ENCODE data around the gene ZNF550. TPM values are rescaled to one million over a fixed set of nuclear protein-coding genes. Genes with fewer than 3 reads are reported as not detected.
"Not testable (repeated sequence)": the region's sequence is repeated elsewhere in the genome, so short reads cannot be mapped to it uniquely, and the experiment has no call there.

Gene ZNF550
- total RNA-seq, 1 experiment from 2014 or later, result 3.1 TPM

DNA sequence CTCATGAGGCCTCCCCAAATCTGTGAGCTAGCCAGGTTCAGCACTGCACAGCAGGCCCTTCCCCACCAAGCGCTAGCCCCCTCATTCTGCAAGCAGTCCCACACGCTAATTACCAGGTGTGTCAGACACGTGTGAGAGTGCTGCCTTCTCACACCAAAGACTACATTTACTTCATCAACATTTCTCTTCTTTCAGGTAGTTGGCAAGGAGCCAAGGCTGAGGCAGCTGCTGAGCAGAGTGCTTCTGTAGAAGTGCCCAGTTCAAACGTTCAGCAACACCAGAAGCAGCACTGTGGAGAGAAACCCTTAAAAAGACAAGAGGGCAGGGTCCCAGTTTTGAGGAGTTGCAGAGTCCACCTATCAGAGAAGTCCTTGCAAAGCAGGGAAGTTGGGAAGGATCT is 53.5 kb downstream of the ZNF550 start:
- Histone ChIP-seq H3K27me3 (ENCODE audit: insufficient read depth, low read length) (no peaks in the 10 kb centered on the region), H3K4me3 (replicated peaks in 1 of 2; ENCODE audit: low read depth in 1 of 2, low read length in 2 of 2) (no peak overlapping the region), H3K4me1 (ENCODE audit: control insufficient read depth in 1 of 2, insufficient read depth in 2 of 2, low read length in 2 of 2) (no peaks in the 10 kb centered on the region), H3K27ac (ENCODE audit: low read depth, low read length) (no peak overlapping the region), H3K4me2 (ENCODE audit: low read length) (no peak overlapping the region), H3K9ac (ENCODE audit: low read length) (no peak overlapping the region), H3K79me2 (ENCODE audit: insufficient read depth, low read length) (no peaks in the 10 kb centered on the region), H2AFZ (ENCODE audit: low read depth, low read length, poor library complexity, severe bottlenecking) (no peak overlapping the region), H3K36me3 (ENCODE audit: control insufficient read depth in 1 of 2, insufficient read depth in 2 of 2, low read length in 2 of 2) (no peaks in the 10 kb centered on the region), H4K20me1 (ENCODE audit: insufficient read depth) (no peaks in the 10 kb centered on the region), H3K9me2 (ENCODE audit: insufficient read depth) (no peaks in the 10 kb centered on the region), H3K9me3 (ENCODE audit: control insufficient read depth in 1 of 2, insufficient read depth in 1 of 2, low read depth in 1 of 2, low read length in 2 of 2) (peaks cover 0 to 3% of the 10 kb centered on the region in 2 experiments; a peak in 1 of 4 replicates)
- intact Hi-C loops (cut with micrococcal nuclease), result no loop called here
- ChIA-PET CTCF (no interaction called here), POLR2A (no interaction called here), RAD21 (ENCODE audit: low non-redundant PET in 1 of 2, low total read pairs in 2 of 2, uncharacterized antibody in 2 of 2, unreplicated experiment in 2 of 2) (no interaction called here)
- ATAC-seq (no peak), DNase-seq (ENCODE audit: low read depth, low spot score) (no peak)
- no peak for TF ChIP-seq POLR2A (IDR thresholded peaks at IDR 0.05; ENCODE audit: borderline replicate concordance, extremely low read depth, insufficient read depth, insufficient read length)
- TF ChIP-seq RAD21 (IDR thresholded peaks at IDR 0.05; ENCODE audit: low read depth), result no peak
- TF ChIP-seq, protein P1, sequence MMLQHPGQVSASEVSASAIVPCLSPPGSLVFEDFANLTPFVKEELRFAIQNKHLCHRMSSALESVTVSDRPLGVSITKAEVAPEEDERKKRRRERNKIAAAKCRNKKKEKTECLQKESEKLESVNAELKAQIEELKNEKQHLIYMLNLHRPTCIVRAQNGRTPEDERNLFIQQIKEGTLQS (IDR thresholded peaks at IDR 0.05), result no peak
- TF ChIP-seq, protein P2, sequence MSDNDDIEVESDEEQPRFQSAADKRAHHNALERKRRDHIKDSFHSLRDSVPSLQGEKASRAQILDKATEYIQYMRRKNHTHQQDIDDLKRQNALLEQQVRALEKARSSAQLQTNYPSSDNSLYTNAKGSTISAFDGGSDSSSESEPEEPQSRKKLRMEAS (IDR thresholded peaks at IDR 0.05), result no peak
- no peak for TF ChIP-seq EGR1 (IDR thresholded peaks at IDR 0.05; ENCODE audit: low read depth)
- no TSS peak for BruUV-seq (replicated peaks)

DNA sequence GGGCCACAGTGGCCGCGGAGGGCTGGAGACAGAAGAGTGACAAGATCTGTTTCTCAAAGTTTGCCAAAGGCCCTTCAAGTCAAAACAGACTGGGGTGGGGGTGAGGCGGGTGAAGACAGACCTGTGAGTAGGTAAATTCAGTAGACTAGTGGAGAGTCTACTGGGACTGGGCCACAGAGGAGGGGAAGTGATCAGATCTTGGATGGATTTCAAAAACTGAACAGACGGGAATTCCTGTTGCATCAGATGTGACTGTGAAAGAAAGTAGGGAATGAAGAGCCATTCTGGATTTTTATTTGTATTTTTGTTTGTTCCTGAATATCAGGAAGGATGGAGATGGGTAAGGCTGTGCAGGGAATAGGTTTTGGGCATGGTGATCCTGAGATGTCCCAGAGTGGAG is 59.3 kb downstream of the ZNF550 start:
- H3K27ac ChIP-seq (ENCODE audit: low read depth, low read length); RAD21 ChIA-PET (ENCODE audit: low non-redundant PET in 1 of 2, low total read pairs in 2 of 2, uncharacterized antibody in 2 of 2, unreplicated experiment in 2 of 2); ATAC-seq: not testable (repeated sequence)

DNA sequence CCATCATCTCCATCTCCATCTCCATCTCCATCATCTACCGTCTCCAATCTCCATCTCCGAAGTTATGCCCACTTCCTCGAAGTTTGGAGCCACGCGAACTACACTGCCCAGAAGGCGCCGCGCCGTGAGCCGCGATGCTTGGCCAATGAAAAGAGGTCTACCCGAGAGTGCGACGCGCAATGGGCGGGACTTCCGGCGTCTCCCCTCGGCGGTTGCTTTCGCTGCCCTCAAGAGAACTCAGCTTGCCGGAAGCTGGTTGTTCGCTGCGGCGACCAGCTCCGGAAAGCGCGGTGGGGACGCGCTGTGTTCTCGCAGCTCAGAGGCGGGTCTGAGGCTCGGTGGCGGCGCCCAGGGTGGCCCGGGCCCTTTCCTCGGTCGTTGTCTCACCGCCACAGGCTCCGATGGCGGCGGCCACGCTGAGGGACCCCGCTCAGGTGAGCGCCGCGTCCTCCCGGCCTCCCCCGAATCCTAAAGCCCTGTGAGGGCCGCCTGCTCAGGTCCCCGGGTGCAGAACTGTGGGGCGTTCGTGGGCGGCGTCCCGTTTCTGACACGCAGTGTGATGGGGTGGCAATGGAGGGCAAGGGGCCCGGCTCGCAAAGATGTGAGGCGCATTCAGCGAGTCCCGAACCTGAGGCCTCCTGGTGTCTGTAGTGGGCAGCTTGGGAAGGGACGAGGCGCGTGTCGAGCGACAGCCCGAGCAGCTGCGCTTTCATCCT is 59.8 kb downstream of the ZNF550 start, which contains the start of gene ZNF773:
Gene ZNF773, plus strand, starts transcription at position 259 of the 716 bp plus-strand sequence. Its CDS starts 143 bp downstream, at position 402.
- H3K27me3 ChIP-seq (ENCODE audit: insufficient read depth, low read length); ATAC-seq; H4K20me1 ChIP-seq (ENCODE audit: insufficient read depth); H2AFZ ChIP-seq (ENCODE audit: low read depth, low read length, poor library complexity, severe bottlenecking); CTCF ChIA-PET; intact Hi-C loops (cut with micrococcal nuclease); H3K4me2 ChIP-seq (ENCODE audit: low read length); DNase-seq (ENCODE audit: low read depth, low spot score); BruUV-seq (replicated peaks); H3K9ac ChIP-seq (ENCODE audit: low read length); H3K4me1 ChIP-seq (ENCODE audit: control insufficient read depth in 1 of 2, insufficient read depth in 2 of 2, low read length in 2 of 2); RAD21 ChIA-PET (ENCODE audit: low non-redundant PET in 1 of 2, low total read pairs in 2 of 2, uncharacterized antibody in 2 of 2, unreplicated experiment in 2 of 2); H3K27ac ChIP-seq (ENCODE audit: low read depth, low read length); H3K9me2 ChIP-seq (ENCODE audit: insufficient read depth); H3K9me3 ChIP-seq (ENCODE audit: control insufficient read depth in 1 of 2, insufficient read depth in 1 of 2, low read depth in 1 of 2, low read length in 2 of 2); H3K79me2 ChIP-seq (ENCODE audit: insufficient read depth, low read length); H3K36me3 ChIP-seq (ENCODE audit: control insufficient read depth in 1 of 2, insufficient read depth in 2 of 2, low read length in 2 of 2); H3K4me3 ChIP-seq (replicated peaks in 1 of 2; ENCODE audit: low read depth in 1 of 2, low read length in 2 of 2); POLR2A ChIA-PET: not testable (repeated sequence)

More for the DNA sequence above, 59.3 kb downstream of the ZNF550 start:
- CTCF ChIA-PET; intact Hi-C loops (cut with micrococcal nuclease); H3K79me2 ChIP-seq (ENCODE audit: insufficient read depth, low read length); H3K27me3 ChIP-seq (ENCODE audit: insufficient read depth, low read length); H3K9me2 ChIP-seq (ENCODE audit: insufficient read depth); H3K4me1 ChIP-seq (ENCODE audit: control insufficient read depth in 1 of 2, insufficient read depth in 2 of 2, low read length in 2 of 2); H3K4me2 ChIP-seq (ENCODE audit: low read length); H4K20me1 ChIP-seq (ENCODE audit: insufficient read depth); POLR2A ChIA-PET; H3K36me3 ChIP-seq (ENCODE audit: control insufficient read depth in 1 of 2, insufficient read depth in 2 of 2, low read length in 2 of 2); DNase-seq (ENCODE audit: low read depth, low spot score); BruUV-seq (replicated peaks); H3K9ac ChIP-seq (ENCODE audit: low read length); H3K9me3 ChIP-seq (ENCODE audit: control insufficient read depth in 1 of 2, insufficient read depth in 1 of 2, low read depth in 1 of 2, low read length in 2 of 2); H3K4me3 ChIP-seq (replicated peaks in 1 of 2; ENCODE audit: low read depth in 1 of 2, low read length in 2 of 2); H2AFZ ChIP-seq (ENCODE audit: low read depth, low read length, poor library complexity, severe bottlenecking): not testable (repeated sequence)

DNA sequence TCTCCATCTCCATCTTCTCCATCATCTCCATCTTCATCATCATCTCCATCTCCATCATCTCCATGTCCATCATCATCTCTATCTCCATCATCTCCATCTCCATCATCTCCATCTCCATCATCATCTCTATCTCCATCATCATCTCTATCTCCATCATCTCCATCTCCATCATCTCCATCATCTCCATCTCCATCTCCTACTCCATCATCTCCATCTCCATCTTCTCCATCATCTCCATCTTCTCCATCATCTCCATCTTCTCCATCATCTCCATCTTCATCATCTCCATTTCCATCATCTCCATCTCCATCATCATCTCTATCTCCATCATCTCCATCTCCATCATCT is 60.4 kb downstream of the ZNF550 start:
- H4K20me1 ChIP-seq (ENCODE audit: insufficient read depth); intact Hi-C loops (cut with micrococcal nuclease); H3K4me2 ChIP-seq (ENCODE audit: low read length); RAD21 ChIA-PET (ENCODE audit: low non-redundant PET in 1 of 2, low total read pairs in 2 of 2, uncharacterized antibody in 2 of 2, unreplicated experiment in 2 of 2); H3K9ac ChIP-seq (ENCODE audit: low read length); H3K79me2 ChIP-seq (ENCODE audit: insufficient read depth, low read length); H3K4me3 ChIP-seq (replicated peaks in 1 of 2; ENCODE audit: low read depth in 1 of 2, low read length in 2 of 2); H3K27me3 ChIP-seq (ENCODE audit: insufficient read depth, low read length); H3K4me1 ChIP-seq (ENCODE audit: control insufficient read depth in 1 of 2, insufficient read depth in 2 of 2, low read length in 2 of 2); H3K36me3 ChIP-seq (ENCODE audit: control insufficient read depth in 1 of 2, insufficient read depth in 2 of 2, low read length in 2 of 2); DNase-seq (ENCODE audit: low read depth, low spot score); H3K9me2 ChIP-seq (ENCODE audit: insufficient read depth); H3K27ac ChIP-seq (ENCODE audit: low read depth, low read length); CTCF ChIA-PET; ATAC-seq; BruUV-seq (replicated peaks); POLR2A ChIA-PET; H3K9me3 ChIP-seq (ENCODE audit: control insufficient read depth in 1 of 2, insufficient read depth in 1 of 2, low read depth in 1 of 2, low read length in 2 of 2); H2AFZ ChIP-seq (ENCODE audit: low read depth, low read length, poor library complexity, severe bottlenecking): not testable (repeated sequence)

Data from HCT116 (cell line).